DOHH2 (cell line): Measurements from ENCODE around the gene SLC9A5.

ENCODE experiments used
- H3F3A ChIP-seq: fragments of 200-600 bp; sonication (generic), shearing (Covaris generic); 2 replicates; pipeline ENCODE4 v1.6.0; 2016; ENCODE audit warnings: antibody characterized with exemption, mild to moderate bottlenecking; ENCODE audit not compliant: control insufficient read depth, insufficient read depth
- H3K27ac ChIP-seq: fragments of 200-600 bp; sonication (generic); 2 replicates; pipeline ENCODE4 v1.5.1; 2014; ENCODE audit warnings: low read depth, mild to moderate bottlenecking, low read length, moderate library complexity
- H3K27me3 ChIP-seq: fragments of 200-600 bp; sonication (generic); 2 replicates; pipeline ENCODE4 v1.6.1; 2014; ENCODE audit warnings: mild to moderate bottlenecking, low read length, mixed read lengths; ENCODE audit not compliant: control insufficient read depth
- H3K36me3 ChIP-seq: fragments of 200-600 bp; sonication (generic); 2 replicates; pipeline ENCODE4 v1.6.1; 2014; ENCODE audit warnings: mild to moderate bottlenecking, low read length, moderate library complexity, mixed read lengths; ENCODE audit not compliant: control insufficient read depth
- H3K4me1 ChIP-seq: fragments of 200-600 bp; sonication (generic); 2 replicates; pipeline ENCODE4 v1.6.1; 2014; ENCODE audit warnings: mild to moderate bottlenecking, low read length, mixed read lengths; ENCODE audit not compliant: control insufficient read depth
- H3K4me2 ChIP-seq: fragments of 200-600 bp; sonication (generic); 2 replicates; pipeline ENCODE4 v1.6.0; 2014; ENCODE audit warnings: mild to moderate bottlenecking, low read length, moderate library complexity
- H3K4me3 ChIP-seq: fragments of 200-600 bp; sonication (generic); 2 replicates; pipeline ENCODE4 v1.5.1; 2014; ENCODE audit warnings: mild to moderate bottlenecking, low read length, mixed read lengths
- H3K79me2 ChIP-seq: fragments of 200-600 bp; sonication (generic); 2 replicates; pipeline ENCODE4 v1.6.1; 2014; ENCODE audit warnings: mild to moderate bottlenecking, low read length, mixed read lengths; ENCODE audit not compliant: control insufficient read depth
- H3K9me2 ChIP-seq: fragments of 200-600 bp; sonication (generic); replicated peaks from 2 replicates; pipeline ENCODE4 v1.6.1; 2014; ENCODE audit warnings: mild to moderate bottlenecking, low read length, mixed read lengths; ENCODE audit not compliant: control insufficient read depth
- H3K9me3 ChIP-seq: fragments of 200-600 bp; sonication (generic); 2 replicates; pipeline ENCODE4 v1.6.1; 2014; ENCODE audit warnings: antibody characterized with exemption, low read length, mixed read lengths; ENCODE audit not compliant: control insufficient read depth, insufficient read depth
- H4K20me1 ChIP-seq: fragments of 200-600 bp; sonication (generic); 2 replicates; pipeline ENCODE4 v1.6.0; 2014; ENCODE audit warnings: low read depth, mild to moderate bottlenecking, antibody characterized with exemption, low read length, moderate library complexity; ENCODE audit not compliant: control insufficient read depth, insufficient read depth
- EZH2phosphoT487 ChIP-seq: fragments of 200-600 bp; sonication (generic); IDR thresholded peaks from 2 replicates; pipeline ENCODE4 v1.6.1; 2017; ENCODE audit warnings: borderline replicate concordance, mild to moderate bottlenecking, antibody characterized with exemption, low read length, moderate library complexity, mixed read lengths
- TF ChIP-seq, protein P1 (sequence below): fragments of 200-600 bp; sonication (generic); IDR thresholded peaks from one replicate; pipeline ENCODE4 v1.5.1; 2014; ENCODE audit warnings: antibody characterized with exemption, mild to moderate bottlenecking, low read depth, low read length; ENCODE audit not compliant: poor library complexity, severe bottlenecking

SLC9A5 gene

DNA sequence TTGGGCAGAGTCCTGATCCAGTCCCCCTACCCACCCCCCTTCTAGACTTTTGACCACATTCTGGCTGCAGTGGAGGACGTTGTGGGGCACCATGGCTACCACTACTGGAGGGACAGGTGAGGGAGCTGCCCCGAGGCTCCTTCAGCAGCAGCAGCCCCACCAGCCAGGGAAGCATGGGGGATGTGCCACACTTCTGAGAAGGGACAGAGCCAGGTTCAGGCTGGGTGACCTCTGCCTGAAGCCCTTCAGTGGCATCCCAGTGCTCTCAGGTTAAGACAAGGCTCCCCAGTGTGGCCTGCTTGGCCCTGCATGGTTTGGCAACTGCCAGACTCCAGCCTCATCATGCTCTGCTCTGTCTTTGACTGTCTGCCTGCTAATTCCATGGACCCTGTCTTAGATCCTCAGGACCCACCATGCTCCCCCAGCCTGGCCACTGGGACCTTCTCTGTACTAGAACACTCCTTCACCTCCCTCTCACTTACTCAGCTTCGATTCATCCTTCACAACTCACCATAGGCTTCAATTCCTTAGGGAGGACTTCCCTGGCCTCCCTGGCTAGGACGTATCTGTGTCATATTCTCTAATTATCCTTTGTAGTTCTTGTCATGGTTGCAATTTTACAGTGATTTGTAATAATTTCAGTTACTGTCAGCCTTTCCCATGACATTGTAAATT, 8.8 kb downstream of the SLC9A5 start:
- Histone ChIP-seq H4K20me1 (no peaks in the 10 kb centered on the region), H3K79me2 (no peaks in the 10 kb centered on the region), H3K4me2 (no peak overlapping the region), H3F3A (no peaks in the 10 kb centered on the region), H3K36me3 (no peaks in the 10 kb centered on the region), H3K9me3 (no peaks in the 10 kb centered on the region), H3K9me2 (no peaks in the 10 kb centered on the region), H3K27me3 (peaks cover 5% of the 10 kb centered on the region), H3K4me3 (no peak overlapping the region), H3K4me1 (no peaks in the 10 kb centered on the region), H3K27ac (no peak overlapping the region)
- TF ChIP-seq, protein P1, sequence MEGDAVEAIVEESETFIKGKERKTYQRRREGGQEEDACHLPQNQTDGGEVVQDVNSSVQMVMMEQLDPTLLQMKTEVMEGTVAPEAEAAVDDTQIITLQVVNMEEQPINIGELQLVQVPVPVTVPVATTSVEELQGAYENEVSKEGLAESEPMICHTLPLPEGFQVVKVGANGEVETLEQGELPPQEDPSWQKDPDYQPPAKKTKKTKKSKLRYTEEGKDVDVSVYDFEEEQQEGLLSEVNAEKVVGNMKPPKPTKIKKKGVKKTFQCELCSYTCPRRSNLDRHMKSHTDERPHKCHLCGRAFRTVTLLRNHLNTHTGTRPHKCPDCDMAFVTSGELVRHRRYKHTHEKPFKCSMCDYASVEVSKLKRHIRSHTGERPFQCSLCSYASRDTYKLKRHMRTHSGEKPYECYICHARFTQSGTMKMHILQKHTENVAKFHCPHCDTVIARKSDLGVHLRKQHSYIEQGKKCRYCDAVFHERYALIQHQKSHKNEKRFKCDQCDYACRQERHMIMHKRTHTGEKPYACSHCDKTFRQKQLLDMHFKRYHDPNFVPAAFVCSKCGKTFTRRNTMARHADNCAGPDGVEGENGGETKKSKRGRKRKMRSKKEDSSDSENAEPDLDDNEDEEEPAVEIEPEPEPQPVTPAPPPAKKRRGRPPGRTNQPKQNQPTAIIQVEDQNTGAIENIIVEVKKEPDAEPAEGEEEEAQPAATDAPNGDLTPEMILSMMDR: no peak
- no peak for TF ChIP-seq EZH2phosphoT487

DNA sequence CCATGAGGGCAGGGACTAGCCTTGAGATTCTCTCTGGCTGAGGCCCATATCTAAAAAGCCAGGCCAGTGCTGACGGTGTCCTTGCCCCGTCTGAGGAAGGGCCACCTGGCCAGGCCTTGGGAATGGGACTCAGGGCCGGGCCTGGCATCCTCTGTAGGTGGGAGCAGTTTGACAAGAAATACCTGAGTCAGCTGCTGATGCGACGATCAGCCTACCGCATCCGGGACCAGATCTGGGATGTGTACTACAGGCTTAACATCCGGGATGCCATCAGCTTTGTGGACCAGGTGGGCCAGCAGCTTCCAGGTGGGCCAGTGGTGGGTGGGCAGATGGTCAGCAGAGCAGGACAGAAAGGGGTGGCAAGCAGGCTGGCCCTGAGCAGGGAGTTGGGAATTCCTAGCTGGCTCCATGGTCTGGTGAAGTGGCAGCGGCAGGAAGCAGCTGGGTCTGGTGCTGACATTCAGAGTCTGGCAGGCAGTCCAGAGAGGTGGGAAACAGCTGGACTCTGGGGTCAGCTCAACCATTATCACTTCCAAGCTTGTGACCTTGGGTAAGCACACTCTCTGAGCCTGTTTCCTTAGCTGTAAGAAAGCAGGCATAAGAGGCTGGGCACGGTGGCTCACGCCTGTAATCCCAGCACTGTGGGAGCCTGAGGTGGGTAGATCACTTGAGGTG, 9.5 kb downstream of the SLC9A5 start:
- no peak overlapping the region for H3K4me2 ChIP-seq
- H3K79me2 ChIP-seq: no peaks in the 10 kb centered on the region
- H3K36me3 ChIP-seq: no peaks in the 10 kb centered on the region
- H3K27ac ChIP-seq: no peak overlapping the region
- H3K27me3 ChIP-seq: peaks cover 11% of the 10 kb centered on the region
- H3K4me1 ChIP-seq: no peaks in the 10 kb centered on the region
- H3K4me3 ChIP-seq: no peak overlapping the region
- H3K9me3 ChIP-seq: no peaks in the 10 kb centered on the region
- no peaks in the 10 kb centered on the region for H3F3A ChIP-seq
- TF ChIP-seq, protein P1: no peak
- no peak for TF ChIP-seq EZH2phosphoT487
- H3K9me2 ChIP-seq: no peaks in the 10 kb centered on the region
- no peaks in the 10 kb centered on the region for H4K20me1 ChIP-seq

DNA sequence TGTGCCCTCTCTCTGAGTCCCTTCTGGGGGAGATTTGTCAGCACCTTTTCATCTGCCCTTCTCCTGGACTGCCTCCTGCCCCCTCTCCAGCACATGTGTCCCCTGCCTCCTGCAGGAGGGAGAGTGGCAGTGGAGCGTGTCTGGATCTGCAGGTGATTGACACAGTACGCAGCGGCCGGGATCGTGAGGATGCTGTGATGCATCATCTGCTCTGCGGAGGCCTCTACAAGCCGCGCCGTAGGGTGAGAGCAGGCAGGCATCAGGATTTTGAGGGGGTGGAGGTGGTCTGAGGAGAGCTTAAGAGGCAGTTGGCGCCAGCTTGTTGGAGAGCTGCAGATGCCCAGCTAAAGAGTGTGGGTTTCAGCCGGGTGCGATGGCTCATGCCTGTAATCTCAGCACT, 10.9 kb downstream of the SLC9A5 start:
- no peak overlapping the region for H3K27ac ChIP-seq
- no peaks in the 10 kb centered on the region for H3K36me3 ChIP-seq
- no peaks in the 10 kb centered on the region for H3K9me2 ChIP-seq
- H4K20me1 ChIP-seq: no peaks in the 10 kb centered on the region
- TF ChIP-seq EZH2phosphoT487: no peak
- TF ChIP-seq, protein P1: no peak
- no peak overlapping the region for H3K4me3 ChIP-seq
- no peaks in the 10 kb centered on the region for H3K4me1 ChIP-seq
- H3K9me3 ChIP-seq: no peaks in the 10 kb centered on the region
- no peaks in the 10 kb centered on the region for H3F3A ChIP-seq
- H3K79me2 ChIP-seq: no peaks in the 10 kb centered on the region
- peaks cover 23% of the 10 kb centered on the region for H3K27me3 ChIP-seq
- no peak overlapping the region for H3K4me2 ChIP-seq
